Neural cell (in vitro differentiated cells): ENCODE data around the gene SLC25A13. TPM values are rescaled to one million over a fixed set of nuclear protein-coding genes. Genes with fewer than 3 reads are reported as not detected.

Source experiments
- H2AFZ ChIP-seq: fragments of 200-600, 300-800 bp; sonication (generic), shearing (Covaris generic); 2 replicates; pipeline ENCODE4 v1.6.0; 2014; ENCODE audit warnings: low read depth, mild to moderate bottlenecking, antibody characterized with exemption, low read length, moderate library complexity
- H3F3A ChIP-seq: fragments of 200-600 bp; shearing (Covaris generic); 2 replicates; pipeline ENCODE4 v1.6.1; 2016; ENCODE audit warnings: mild to moderate bottlenecking, moderate library complexity, mixed read lengths, antibody characterized with exemption, low read length; ENCODE audit not compliant: insufficient read depth, poor library complexity, severe bottlenecking
- H3K27ac ChIP-seq: fragments of 200-600, 300-800 bp; sonication (generic), shearing (Covaris generic); 2 replicates; pipeline ENCODE4 v1.5.1; 2014; ENCODE audit warnings: mild to moderate bottlenecking, low read length, moderate library complexity
- H3K27me3 ChIP-seq: fragments of 300-800, 200-600 bp; sonication (generic), shearing (Covaris generic); 2 replicates; pipeline ENCODE4 v1.6.0; 2014; ENCODE audit warnings: mild to moderate bottlenecking, low read depth, low read length, moderate library complexity; ENCODE audit not compliant: insufficient read depth
- H3K36me3 ChIP-seq: fragments of 300-800, 200-600 bp; sonication (generic), shearing (Covaris generic); 2 replicates; pipeline ENCODE4 v1.5.1; 2014; ENCODE audit warnings: mild to moderate bottlenecking, antibody characterized with exemption, low read length, moderate library complexity; ENCODE audit not compliant: insufficient read depth
- H3K4me2 ChIP-seq: fragments of 300-800, 200-600 bp; sonication (generic), shearing (Covaris generic); 2 replicates; pipeline ENCODE4 v1.6.0; 2014; ENCODE audit warnings: mild to moderate bottlenecking, low read length
- H3K4me3 ChIP-seq: fragments of 300-800, 200-600 bp; sonication (generic), shearing (Covaris generic); 2 replicates; pipeline ENCODE4 v1.5.1; 2014; ENCODE audit warnings: mild to moderate bottlenecking, low read length, moderate library complexity
- H3K79me2 ChIP-seq: fragments of 200-600 bp; shearing (Covaris generic); replicated peaks from 2 replicates; pipeline ENCODE4 v1.6.0; 2014; ENCODE audit warnings: mild to moderate bottlenecking, low read length, moderate library complexity; ENCODE audit not compliant: insufficient read depth
- H3K9ac ChIP-seq: fragments of 300-800, 200-600 bp; sonication (generic), shearing (Covaris generic); 2 replicates; pipeline ENCODE4 v1.6.1; 2016; ENCODE audit warnings: mild to moderate bottlenecking, low read length, mixed read lengths
- H3K9me2 ChIP-seq: fragments of 200-600 bp; shearing (Covaris generic); 2 replicates; pipeline ENCODE4 v1.6.1; 2016; ENCODE audit warnings: mild to moderate bottlenecking, low read length, mixed read lengths; ENCODE audit not compliant: insufficient read depth
- H3K9me3 ChIP-seq: fragments of 200-600, 300-800 bp; sonication (generic), shearing (Covaris generic); 2 replicates; pipeline ENCODE4 v1.6.1; 2016; ENCODE audit warnings: mild to moderate bottlenecking, mixed run types, low read length, moderate library complexity, mixed read lengths
- H4K20me1 ChIP-seq: fragments of 200-600 bp; shearing (Covaris generic); 2 replicates; pipeline ENCODE4 v1.6.1; 2016; ENCODE audit warnings: mild to moderate bottlenecking, mixed run types; ENCODE audit not compliant: insufficient read depth
- EP300 ChIP-seq: fragments of 450-650 bp; conservative IDR thresholded peaks from 2 replicates; pipeline ENCODE4 v1.6.1; 2014; ENCODE audit warnings: antibody characterized with exemption, mild to moderate bottlenecking, moderate library complexity; ENCODE audit not compliant: poor library complexity, severe bottlenecking
- EZH2 ChIP-seq: fragments of 200-600, 300-800 bp; shearing (Covaris generic), sonication (generic); IDR thresholded peaks from 2 replicates; pipeline ENCODE4 v1.6.1; 2014; ENCODE audit warnings: antibody characterized with exemption, low read length, borderline replicate concordance, mild to moderate bottlenecking; ENCODE audit not compliant: insufficient read depth, poor library complexity, severe bottlenecking
- MXI1 ChIP-seq: fragments of 450-650 bp; conservative IDR thresholded peaks from 2 replicates; pipeline ENCODE4 v1.6.1; 2014; ENCODE audit warnings: antibody characterized with exemption, mild to moderate bottlenecking; ENCODE audit not compliant: poor library complexity, severe bottlenecking
- POLR2AphosphoS5 ChIP-seq: IDR thresholded peaks from 2 replicates; pipeline ENCODE4 v1.6.1; 2012
- RAD21 ChIP-seq: fragments of 450-650 bp; conservative IDR thresholded peaks from 2 replicates; pipeline ENCODE4 v1.6.1; 2014; ENCODE audit warnings: antibody characterized with exemption, mild to moderate bottlenecking, moderate library complexity
- SMC3 ChIP-seq: fragments of 450-650 bp; conservative IDR thresholded peaks from 2 replicates; pipeline ENCODE4 v1.6.1; 2014; ENCODE audit warnings: antibody characterized with exemption, mild to moderate bottlenecking, moderate library complexity; ENCODE audit not compliant: poor library complexity
- TAF1 ChIP-seq: IDR thresholded peaks from 2 replicates; pipeline ENCODE4 v1.6.1; 2012; ENCODE audit warnings: low read depth
- polyA plus RNA-seq: library from polyadenylated mRNA; depleted of rRNA; stranded (reverse); fragments of >200 nt; gene quantifications from 2 replicates; pipeline ENCODE4 v1.2.3, GENCODE V29; 2014
- TF ChIP-seq, protein P1 (sequence below): IDR thresholded peaks from 2 replicates; pipeline ENCODE4 v1.6.1; 2012; ENCODE audit warnings: borderline replicate concordance
- TF ChIP-seq, protein P2 (sequence below): fragments of 450-650 bp; IDR thresholded peaks from 2 replicates; pipeline ENCODE4 v1.5.1; 2014; ENCODE audit warnings: antibody characterized with exemption, mild to moderate bottlenecking, moderate library complexity; ENCODE audit not compliant: poor library complexity, severe bottlenecking

SLC25A13 gene
- polyA plus RNA-seq, 1 donor from 2014 or later = 20.2 TPM

DNA sequence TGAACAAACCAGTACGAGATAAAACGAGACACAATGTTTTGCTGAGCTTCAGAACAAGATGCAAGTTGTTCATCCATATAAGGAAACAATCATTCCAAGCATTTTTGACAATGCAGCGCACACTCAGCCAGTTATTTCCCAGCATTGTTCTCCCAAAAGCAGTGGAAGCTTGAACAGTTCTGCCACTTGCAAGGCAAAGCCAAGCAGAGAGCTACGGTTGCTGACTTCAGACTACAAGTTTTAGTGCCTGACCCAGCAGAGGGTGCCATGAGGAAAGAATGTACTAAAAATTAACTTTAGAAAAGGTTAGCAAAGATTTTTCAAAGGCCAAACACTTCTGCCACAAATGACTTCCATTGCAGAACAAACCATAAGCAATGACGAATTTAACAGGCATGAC is 152.5 kb downstream of the SLC25A13 start:
- TF ChIP-seq POLR2AphosphoS5 = no peak
- TF ChIP-seq, protein P1, sequence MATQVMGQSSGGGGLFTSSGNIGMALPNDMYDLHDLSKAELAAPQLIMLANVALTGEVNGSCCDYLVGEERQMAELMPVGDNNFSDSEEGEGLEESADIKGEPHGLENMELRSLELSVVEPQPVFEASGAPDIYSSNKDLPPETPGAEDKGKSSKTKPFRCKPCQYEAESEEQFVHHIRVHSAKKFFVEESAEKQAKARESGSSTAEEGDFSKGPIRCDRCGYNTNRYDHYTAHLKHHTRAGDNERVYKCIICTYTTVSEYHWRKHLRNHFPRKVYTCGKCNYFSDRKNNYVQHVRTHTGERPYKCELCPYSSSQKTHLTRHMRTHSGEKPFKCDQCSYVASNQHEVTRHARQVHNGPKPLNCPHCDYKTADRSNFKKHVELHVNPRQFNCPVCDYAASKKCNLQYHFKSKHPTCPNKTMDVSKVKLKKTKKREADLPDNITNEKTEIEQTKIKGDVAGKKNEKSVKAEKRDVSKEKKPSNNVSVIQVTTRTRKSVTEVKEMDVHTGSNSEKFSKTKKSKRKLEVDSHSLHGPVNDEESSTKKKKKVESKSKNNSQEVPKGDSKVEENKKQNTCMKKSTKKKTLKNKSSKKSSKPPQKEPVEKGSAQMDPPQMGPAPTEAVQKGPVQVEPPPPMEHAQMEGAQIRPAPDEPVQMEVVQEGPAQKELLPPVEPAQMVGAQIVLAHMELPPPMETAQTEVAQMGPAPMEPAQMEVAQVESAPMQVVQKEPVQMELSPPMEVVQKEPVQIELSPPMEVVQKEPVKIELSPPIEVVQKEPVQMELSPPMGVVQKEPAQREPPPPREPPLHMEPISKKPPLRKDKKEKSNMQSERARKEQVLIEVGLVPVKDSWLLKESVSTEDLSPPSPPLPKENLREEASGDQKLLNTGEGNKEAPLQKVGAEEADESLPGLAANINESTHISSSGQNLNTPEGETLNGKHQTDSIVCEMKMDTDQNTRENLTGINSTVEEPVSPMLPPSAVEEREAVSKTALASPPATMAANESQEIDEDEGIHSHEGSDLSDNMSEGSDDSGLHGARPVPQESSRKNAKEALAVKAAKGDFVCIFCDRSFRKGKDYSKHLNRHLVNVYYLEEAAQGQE = no peak
- no peak for TF ChIP-seq RAD21
- TF ChIP-seq TAF1 = no peak
- no peak overlapping the region for H2AFZ ChIP-seq
- H3K9me3 ChIP-seq = no peaks in the 10 kb centered on the region
- no peaks in the 10 kb centered on the region for H3K27me3 ChIP-seq
- no peak overlapping the region for H3K9ac ChIP-seq
- H3K79me2 ChIP-seq = no peaks in the 10 kb centered on the region
- H3K4me3 ChIP-seq = no peak overlapping the region
- H3K27ac ChIP-seq = no peak overlapping the region
- H4K20me1 ChIP-seq = no peaks in the 10 kb centered on the region
- no peak overlapping the region for H3K4me2 ChIP-seq
- H3K9me2 ChIP-seq = no peaks in the 10 kb centered on the region
- no peaks in the 10 kb centered on the region for H3F3A ChIP-seq
- H3K36me3 ChIP-seq = no peaks in the 10 kb centered on the region

DNA sequence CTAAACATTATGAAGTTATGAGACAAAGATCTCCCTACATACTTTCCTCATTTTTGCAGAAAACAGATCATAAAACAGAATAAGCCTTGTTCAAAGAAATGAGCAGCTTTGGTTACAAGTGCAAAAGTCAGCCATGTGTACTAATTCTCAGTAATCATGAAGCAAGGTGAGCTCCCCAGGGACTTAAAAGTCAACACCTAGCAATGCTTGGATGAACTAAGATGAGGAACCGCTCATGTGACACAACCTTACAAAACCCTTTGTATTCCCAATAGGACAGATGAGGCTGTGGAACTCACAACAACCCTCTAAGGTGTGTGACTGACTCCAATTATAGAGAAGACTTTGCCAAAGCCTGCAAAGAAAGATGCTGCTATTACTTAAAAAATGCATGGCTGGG is 154.5 kb downstream of the SLC25A13 start:
- Histone ChIP-seq H2AFZ (no peak overlapping the region), H3F3A (no peaks in the 10 kb centered on the region), H3K9me2 (no peaks in the 10 kb centered on the region), H3K27ac (no peak overlapping the region), H3K27me3 (no peaks in the 10 kb centered on the region), H3K9ac (no peak overlapping the region), H3K36me3 (no peaks in the 10 kb centered on the region), H3K4me2 (no peak overlapping the region), H4K20me1 (no peaks in the 10 kb centered on the region), H3K4me3 (no peak overlapping the region), H3K9me3 (no peaks in the 10 kb centered on the region), H3K79me2 (no peaks in the 10 kb centered on the region)
- TF ChIP-seq EZH2 (no peak), POLR2AphosphoS5 (no peak), EP300 (no peak), SMC3 (no peak), MXI1 (no peak), RAD21 (no peak), TAF1 (no peak)
- TF ChIP-seq, protein P2, sequence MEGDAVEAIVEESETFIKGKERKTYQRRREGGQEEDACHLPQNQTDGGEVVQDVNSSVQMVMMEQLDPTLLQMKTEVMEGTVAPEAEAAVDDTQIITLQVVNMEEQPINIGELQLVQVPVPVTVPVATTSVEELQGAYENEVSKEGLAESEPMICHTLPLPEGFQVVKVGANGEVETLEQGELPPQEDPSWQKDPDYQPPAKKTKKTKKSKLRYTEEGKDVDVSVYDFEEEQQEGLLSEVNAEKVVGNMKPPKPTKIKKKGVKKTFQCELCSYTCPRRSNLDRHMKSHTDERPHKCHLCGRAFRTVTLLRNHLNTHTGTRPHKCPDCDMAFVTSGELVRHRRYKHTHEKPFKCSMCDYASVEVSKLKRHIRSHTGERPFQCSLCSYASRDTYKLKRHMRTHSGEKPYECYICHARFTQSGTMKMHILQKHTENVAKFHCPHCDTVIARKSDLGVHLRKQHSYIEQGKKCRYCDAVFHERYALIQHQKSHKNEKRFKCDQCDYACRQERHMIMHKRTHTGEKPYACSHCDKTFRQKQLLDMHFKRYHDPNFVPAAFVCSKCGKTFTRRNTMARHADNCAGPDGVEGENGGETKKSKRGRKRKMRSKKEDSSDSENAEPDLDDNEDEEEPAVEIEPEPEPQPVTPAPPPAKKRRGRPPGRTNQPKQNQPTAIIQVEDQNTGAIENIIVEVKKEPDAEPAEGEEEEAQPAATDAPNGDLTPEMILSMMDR = no peak
- TF ChIP-seq, protein P1 = no peak
